GM12878 (cell line): ENCODE results near the gene ZNF407. TPM values are rescaled to one million over a fixed set of nuclear protein-coding genes. Genes with fewer than 3 reads are reported as not detected.

Experiments
- ASH2L ChIP-seq: fragments of 300-600, 200-600 bp; sonication (generic); IDR thresholded peaks from 2 replicates; pipeline ENCODE4 v1.6.1; 2017; ENCODE audit warnings: low read depth, mild to moderate bottlenecking, borderline replicate concordance
- CEBPB ChIP-seq, 2 experiments: fragments of 150-350 bp in 1 of 2; IDR thresholded peaks; 2 replicates each; pipeline ENCODE4 v1.6.1; 2012 to 2014; ENCODE audit warnings: low read depth in 2 of 2, low read length in 2 of 2, borderline replicate concordance in 1 of 2, inconsistent platforms in 1 of 2
- CEBPZ ChIP-seq: fragments of 150-350 bp; IDR thresholded peaks from 2 replicates; pipeline ENCODE4 v1.6.1; 2016; ENCODE audit warnings: low read depth, low read length
- E2F4 ChIP-seq: IDR thresholded peaks from 2 replicates; pipeline ENCODE4 v1.6.1; 2012; ENCODE audit warnings: low read depth, low read length, improper control_type of control experiment
- HCFC1 ChIP-seq: fragments of 150-350 bp; IDR thresholded peaks from 2 replicates; pipeline ENCODE4 v1.6.1; 2014; ENCODE audit warnings: low read length
- HDAC2 ChIP-seq: fragments of 200-600 bp; sonication (generic); IDR thresholded peaks from 2 replicates; pipeline ENCODE4 v1.6.1; 2017
- IRF4 ChIP-seq: IDR thresholded peaks from 2 replicates; pipeline ENCODE4 v1.6.1; 2011; ENCODE audit warnings: low read depth, low read length
- JUNB ChIP-seq: IDR thresholded peaks from 2 replicates; pipeline ENCODE4 v1.6.1; 2016; ENCODE audit warnings: antibody characterized with exemption, mild to moderate bottlenecking
- MXI1 ChIP-seq: fragments of 150-350 bp; IDR thresholded peaks from 2 replicates; pipeline ENCODE4 v1.6.1; 2011; ENCODE audit warnings: low read depth, mild to moderate bottlenecking, inconsistent platforms, low read length, improper control_type of control experiment
- NBN ChIP-seq: fragments of 450-650 bp; IDR thresholded peaks from 2 replicates; pipeline ENCODE4 v1.6.1; 2016
- NR2C2 ChIP-seq: IDR thresholded peaks from 2 replicates; pipeline ENCODE4 v1.6.1; 2011; ENCODE audit warnings: borderline replicate concordance, low read depth; ENCODE audit not compliant: control insufficient read depth, insufficient read length
- PAX5 ChIP-seq: IDR thresholded peaks from 2 replicates; pipeline ENCODE4 v1.6.1; 2011; ENCODE audit warnings: low read depth, low read length, borderline replicate concordance
- SUPT20H ChIP-seq: IDR thresholded peaks from 2 replicates; pipeline ENCODE4 v1.6.1; 2011; ENCODE audit warnings: low read depth, mild to moderate bottlenecking, low read length, moderate library complexity, borderline replicate concordance; ENCODE audit not compliant: control insufficient read depth
- SUZ12 ChIP-seq: fragments of 200-600 bp; sonication (generic); IDR thresholded peaks from one replicate; pipeline ENCODE4 v1.6.1; 2018; ENCODE audit warnings: antibody characterized with exemption, mild to moderate bottlenecking; ENCODE audit not compliant: unreplicated experiment
- ZBTB11 ChIP-seq: fragments of 450-650 bp; formaldehyde crosslinking; IDR thresholded peaks from 2 replicates; pipeline ENCODE4 v1.5.0; 2022; ENCODE audit warnings: mild to moderate bottlenecking, missing genetic modification characterization
- ZNF622 ChIP-seq: fragments of 450-650 bp; IDR thresholded peaks from 2 replicates; pipeline ENCODE4 v1.6.1; 2017; ENCODE audit warnings: mild to moderate bottlenecking, inconsistent platforms
- ZNF687 ChIP-seq: fragments of 450-650 bp; IDR thresholded peaks from 2 replicates; pipeline ENCODE4 v1.6.1; 2017; ENCODE audit warnings: mild to moderate bottlenecking, moderate library complexity
- polyA plus RNA-seq, 11 experiments: library from polyadenylated mRNA; depleted of rRNA in 4 of 11; unstranded in 6 of 11; stranded (reverse) in 5 of 11; fragments of >200 nt; fragmentation: Nextera tagmentation in 4 of 11; fragmentation: Illumina TruSeq in 1 of 11; extraction: Ambion mirVana in 4 of 11; extraction: Trizol in 1 of 11; gene quantifications; 1 replicate in 1 of 11; 2 replicates in 10 of 11; pipeline versions ENCODE4 v1.2.1 to v1.2.3, GENCODE V29; 2011 to 2016; ENCODE audit warnings: inconsistent platforms in 2 of 11, missing spikeins in 2 of 11, low read depth in 1 of 11
- total RNA-seq, 4 experiments: library from RNA; depleted of rRNA in 3 of 4; stranded (reverse); fragments of >200 nt in 3 of 4; fragmentation: Illumina TruSeq in 1 of 4; extraction: Trizol in 1 of 4; gene quantifications; 2 replicates each; pipeline versions ENCODE4 v1.2.1 to v1.2.3, GENCODE V29; 2013 to 2021

The ZNF407 gene
- total and polyA plus RNA-seq, 10 of the 15 experiments (the other 5 are each of a cell fraction or from before 2014, with no cell fraction given) = 0.69 to 11.6 (median 5.3) TPM

GRCh38 chr18:74994502-74995418, 397.1 kb downstream of the ZNF407 start (continued):
- TF ChIP-seq CEBPZ (no peak), SUPT20H (no peak), JUNB (peak; percentile 71), HDAC2 (no peak), PAX5 (no peak), CEBPB (IDR thresholded peaks at IDR 0.05; ENCODE audit: borderline replicate concordance in 1 of 2, low read depth in 2 of 2, low read length in 2 of 2) (no peak), IRF4 (no peak), NBN (peak; percentile 54; the same call in 1 of the 2 replicates), ASH2L (no peak), NR2C2 (no peak), ZBTB11 (CRISPR knock-in tag) (no peak), E2F4 (no peak), ZNF687 (0 out of 2 replicates have a peak, but pooled peaks have one; percentile 18), MXI1 (peak; percentile 33; the same call in 1 of the 2 replicates), SUZ12 (no peak), HCFC1 (peak; percentile 11; the same call in 1 of the 2 replicates), ZNF622 (no peak)
